Activated naive CD4-positive, alpha-beta T cell treated with anti-CD3 and anti-CD28 coated beads for 36 hours (primary cell): Measurements from ENCODE around the gene TAF8. TPM values are rescaled to one million over a fixed set of nuclear protein-coding genes. Genes with fewer than 3 reads are reported as not detected.
A peak's percentile ranks its signal among the peaks of the same experiment; 100 is the strongest.

Source experiments
- CTCF ChIA-PET: fragments of 350-600 bp; sonication (Branson Sonifier 250); formaldehyde crosslinking; loops from one replicate; lab custom pipeline; 2021; ENCODE audit warnings: antibody characterized with exemption; lab: Charles Lee
- DNase-seq: peaks from one replicate; pipeline ENCODE4 v3.0.0-alpha.2; 2020
- H3K27ac Mint-ChIP-seq: one replicate; pipeline ENCODE4 v1.8.0; 2021; ENCODE audit warnings: mild to moderate bottlenecking, mixed read lengths
- H3K27me3 Mint-ChIP-seq: one replicate; pipeline ENCODE4 v1.8.0; 2021; ENCODE audit warnings: low read depth, mixed read lengths
- H3K36me3 Mint-ChIP-seq: one replicate; pipeline ENCODE4 v1.8.0; 2021; ENCODE audit warnings: low read depth, mixed read lengths
- H3K4me1 Mint-ChIP-seq: one replicate; pipeline ENCODE4 v1.8.0; 2021; ENCODE audit warnings: low read depth, mixed read lengths
- H3K4me3 Mint-ChIP-seq: one replicate; pipeline ENCODE4 v1.8.0; 2021; ENCODE audit warnings: mild to moderate bottlenecking, moderate library complexity, mixed read lengths
- H3K9me3 Mint-ChIP-seq: one replicate; pipeline ENCODE4 v1.8.0; 2021; ENCODE audit warnings: mixed read lengths
- intact Hi-C: fragments of 100-400 bp; cut with micrococcal nuclease; formaldehyde crosslinking; loops from one replicate; pipeline ENCODE4 v1.15.1; 2023
- total RNA-seq, 2 experiments: library from RNA; stranded (reverse); gene quantifications; one replicate each; pipeline ENCODE4 v1.2.3, GENCODE V29; 2021

Gene TAF8
- total RNA-seq, 2 experiments from 2014 or later = 67.3 to 68.5 TPM

- H3K27me3 Mint-ChIP-seq = no peaks in the 10 kb centered on the region
- H3K4me3 Mint-ChIP-seq = no peak overlapping the region
- no peaks in the 10 kb centered on the region for H3K9me3 Mint-ChIP-seq
- H3K36me3 Mint-ChIP-seq = peaks cover 11% of the 10 kb centered on the region
- intact Hi-C loops = no loop called here
- no peak overlapping the region for H3K27ac Mint-ChIP-seq
- H3K4me1 Mint-ChIP-seq = peaks cover under 1% of the 10 kb centered on the region
- DNase-seq = no peak
- CTCF ChIA-PET = interaction anchor here (0.9 to 2.2 kb wide), 3 partner anchors 11 to 36 kb away, joined by 3 to 9 read pairs (median 4); no protein-coding TSS in a partner anchor
Measured at GRCh38 chr6:42068173-42068572, 17.8 kb downstream of the TAF8 start.

DNA sequence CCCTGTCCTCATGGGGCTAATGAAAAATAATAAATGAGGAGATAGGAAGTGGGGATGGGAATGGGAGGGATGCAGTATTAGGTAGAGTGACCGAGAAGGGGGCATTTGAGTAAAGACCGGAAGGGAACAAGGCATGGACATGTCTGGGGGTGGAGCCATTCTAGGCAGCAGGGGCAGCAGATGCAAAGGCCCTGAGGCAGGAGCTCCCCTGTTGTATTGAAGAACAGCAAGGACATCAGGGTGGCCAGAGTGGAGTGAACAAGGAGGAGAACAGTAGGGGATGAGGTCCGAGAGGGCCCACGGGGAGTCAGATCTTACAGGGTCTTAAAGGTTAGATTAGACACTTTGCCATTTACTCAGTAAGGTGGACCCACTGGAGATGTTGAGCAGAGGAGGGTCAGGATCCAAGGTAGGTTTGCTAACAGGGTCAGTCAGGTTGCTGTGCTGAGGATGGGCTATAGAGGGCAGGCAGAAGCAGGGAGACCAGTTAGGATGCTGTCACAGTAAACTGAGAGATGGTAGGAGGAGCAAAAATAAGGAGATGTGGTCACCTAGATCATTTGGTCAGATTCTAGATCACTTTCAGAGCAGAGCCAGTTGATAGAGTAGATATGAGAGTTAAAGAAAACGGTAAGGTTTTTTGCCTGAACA is 18.7 kb downstream of the TAF8 start:
- no peak for DNase-seq
- CTCF ChIA-PET = interaction anchor here (0.6 to 1.2 kb wide), 3 partner anchors 16 to 479 kb away, joined by 3 read pairs; no protein-coding TSS in a partner anchor
- intact Hi-C loops = no loop called here
- Mint-ChIP-seq H3K27me3 (no peaks in the 10 kb centered on the region), H3K4me1 (peaks cover 3% of the 10 kb centered on the region), H3K4me3 (no peak overlapping the region), H3K9me3 (no peaks in the 10 kb centered on the region), H3K27ac (no peak overlapping the region), H3K36me3 (peaks cover 11% of the 10 kb centered on the region)

GRCh38 chr6:42071881-42072583 is 21.7 kb downstream of the TAF8 start:
- no peaks in the 10 kb centered on the region for H3K9me3 Mint-ChIP-seq
- H3K4me3 Mint-ChIP-seq = no peak overlapping the region
- CTCF ChIA-PET = interaction anchor here (0.6 kb wide), 1 partner anchor 130 kb away, joined by 3 read pairs; no protein-coding TSS in a partner anchor
- peaks cover 18% of the 10 kb centered on the region for H3K36me3 Mint-ChIP-seq
- no peaks in the 10 kb centered on the region for H3K27me3 Mint-ChIP-seq
- intact Hi-C loops = no loop called here
- no peak overlapping the region for H3K27ac Mint-ChIP-seq
- H3K4me1 Mint-ChIP-seq = peaks cover 3% of the 10 kb centered on the region
- no peak for DNase-seq

- intact Hi-C loops = no loop called here
- H3K4me1 Mint-ChIP-seq = peaks cover 3% of the 10 kb centered on the region
- no peaks in the 10 kb centered on the region for H3K27me3 Mint-ChIP-seq
- H3K27ac Mint-ChIP-seq = no peak overlapping the region
- H3K9me3 Mint-ChIP-seq = no peaks in the 10 kb centered on the region
- no peak overlapping the region for H3K4me3 Mint-ChIP-seq
- CTCF ChIA-PET = interaction anchor here (1.0 to 3.0 kb wide), 3 partner anchors 31 to 95 kb away, joined by 3 to 15 read pairs (median 3); no protein-coding TSS in a partner anchor
- DNase-seq = no peak
- peaks cover 23% of the 10 kb centered on the region for H3K36me3 Mint-ChIP-seq
Measured at GRCh38 chr6:42073287-42073686, 23.0 kb downstream of the TAF8 start.

DNA sequence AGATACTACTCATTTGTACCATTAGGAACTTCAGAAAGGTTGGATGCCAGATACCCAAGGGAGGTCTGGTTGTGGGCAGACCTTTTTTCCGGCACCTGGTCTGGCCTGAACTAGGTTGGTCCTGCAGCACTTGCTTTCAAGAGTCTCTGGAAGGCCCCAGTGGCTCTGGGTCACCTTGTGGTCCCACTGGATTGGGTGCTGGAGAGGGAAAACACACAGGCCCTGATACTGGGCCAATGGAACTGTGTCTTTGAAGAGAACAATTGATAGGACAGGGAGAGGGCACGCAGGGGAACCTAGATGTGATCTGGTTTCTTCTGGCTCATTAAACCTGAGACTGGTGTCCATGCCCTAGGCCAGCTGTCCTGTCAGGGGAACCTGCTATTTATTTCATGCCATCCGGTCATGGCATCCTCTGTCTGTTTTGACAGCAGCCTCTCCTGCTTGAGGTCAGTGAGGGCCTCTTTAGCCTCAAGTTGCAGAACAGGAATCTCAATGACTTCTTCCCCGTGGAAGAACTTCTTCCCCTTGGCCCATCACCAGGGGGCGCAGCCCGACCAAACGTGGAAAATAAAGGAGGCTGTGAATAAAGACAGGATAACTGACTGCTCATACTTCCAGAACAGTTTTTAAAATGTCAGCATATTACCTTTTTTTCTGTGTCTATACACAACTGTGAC is 25.0 kb downstream of the TAF8 start:
- Mint-ChIP-seq H3K27ac (no peak overlapping the region), H3K27me3 (no peaks in the 10 kb centered on the region), H3K9me3 (no peaks in the 10 kb centered on the region), H3K4me3 (no peak overlapping the region), H3K36me3 (peaks cover 23% of the 10 kb centered on the region), H3K4me1 (peaks cover 3% of the 10 kb centered on the region)
- intact Hi-C loops = loop anchor here (1.0 kb wide), 2 partner anchors 29 to 91 kb away; no protein-coding TSS in a partner anchor
- peak; percentile 78 for DNase-seq
- CTCF ChIA-PET = interaction anchor here (0.7 to 3.0 kb wide), 2 partner anchors 29 to 53 kb away, joined by 4 to 15 read pairs; no protein-coding TSS in a partner anchor

DNA sequence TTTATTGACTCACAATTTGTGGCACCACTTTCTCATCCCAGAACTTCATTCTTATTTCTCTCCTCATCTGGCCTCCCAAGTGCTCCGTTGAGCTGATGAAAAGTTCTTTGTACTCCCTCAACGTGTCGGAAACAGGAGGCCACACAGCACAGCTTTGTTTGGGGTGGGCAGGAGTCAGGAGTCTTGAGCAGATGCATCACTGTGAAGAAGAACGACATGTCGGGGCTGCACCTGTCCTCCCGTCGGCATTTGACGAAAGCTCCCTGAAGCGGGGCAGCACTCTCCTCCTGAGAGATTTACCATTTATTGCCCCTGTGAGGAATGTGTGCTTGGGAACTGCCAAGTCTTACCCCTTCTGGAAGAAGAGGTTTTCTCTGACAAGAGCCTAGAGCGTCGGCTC is 28.1 kb downstream of the TAF8 start:
- Mint-ChIP-seq H3K9me3 (no peaks in the 10 kb centered on the region), H3K36me3 (peaks cover 21% of the 10 kb centered on the region), H3K4me3 (no peak overlapping the region), H3K27me3 (no peaks in the 10 kb centered on the region), H3K4me1 (peaks cover under 1% of the 10 kb centered on the region), H3K27ac (no peak overlapping the region)
- intact Hi-C loops = no loop called here
- CTCF ChIA-PET = interaction anchor here (0.9 to 2.0 kb wide), 3 partner anchors 26 to 88 kb away, joined by 3 to 11 read pairs (median 3); no protein-coding TSS in a partner anchor
- DNase-seq = no peak

DNA sequence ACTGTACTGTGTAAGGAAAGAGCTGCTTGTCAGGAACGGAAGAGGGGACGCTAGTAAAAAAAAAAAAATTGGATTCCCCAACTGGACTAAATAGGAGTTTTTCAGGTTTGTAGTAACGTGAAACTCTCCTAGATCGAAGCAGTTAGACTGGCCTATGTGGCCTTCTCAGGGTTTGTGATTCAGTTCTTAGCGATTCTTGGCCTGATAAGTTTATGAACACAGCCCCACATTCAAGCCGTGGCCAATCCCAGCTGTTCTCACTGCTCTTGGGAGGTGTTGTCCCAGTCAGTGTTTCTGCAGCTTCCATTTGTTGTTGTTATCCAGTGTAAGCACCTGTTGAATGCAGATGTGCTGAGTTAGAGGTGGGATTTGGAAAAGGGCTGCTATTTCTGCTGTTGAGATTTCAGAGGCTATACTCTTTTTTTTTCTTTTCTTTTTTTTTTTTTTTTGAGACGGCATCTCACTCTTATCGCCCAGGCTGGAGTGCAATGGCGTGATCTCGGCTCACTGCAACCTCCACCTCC is 29.7 kb downstream of the TAF8 start:
- H3K4me1 Mint-ChIP-seq = no peaks in the 10 kb centered on the region
- no peak for DNase-seq
- peaks cover 14% of the 10 kb centered on the region for H3K36me3 Mint-ChIP-seq
- intact Hi-C loops = no loop called here
- CTCF ChIA-PET = interaction anchor here (1.1 to 1.3 kb wide), 2 partner anchors 12 to 25 kb away, joined by 3 to 4 read pairs; no protein-coding TSS in a partner anchor
- no peaks in the 10 kb centered on the region for H3K9me3 Mint-ChIP-seq
- H3K4me3 Mint-ChIP-seq = no peak overlapping the region
- H3K27ac Mint-ChIP-seq = no peak overlapping the region
- H3K27me3 Mint-ChIP-seq = no peaks in the 10 kb centered on the region

DNA sequence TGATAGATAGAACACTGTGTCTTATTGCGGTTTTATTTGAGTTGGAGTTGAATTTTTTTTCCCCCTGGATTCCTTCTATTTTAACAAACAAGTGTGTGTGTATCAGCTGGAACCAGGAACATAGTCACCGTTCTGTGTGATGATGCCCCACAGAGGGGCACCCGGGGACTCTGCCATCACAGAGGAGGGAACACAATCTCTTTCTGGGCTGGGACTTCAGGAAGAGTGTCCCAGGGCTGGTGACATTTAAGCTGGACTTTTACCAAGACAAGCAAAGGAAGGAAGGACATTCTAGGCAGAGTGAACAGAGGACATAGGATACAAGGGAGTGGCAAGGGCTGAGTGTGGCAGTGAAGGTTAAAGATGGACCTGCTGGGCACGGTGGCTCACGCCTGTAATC is 33.2 kb downstream of the TAF8 start:
- no peaks in the 10 kb centered on the region for H3K27me3 Mint-ChIP-seq
- intact Hi-C loops = no loop called here
- no peak overlapping the region for H3K27ac Mint-ChIP-seq
- CTCF ChIA-PET = interaction anchor here (3.7 kb wide), 1 partner anchor 20 kb away, joined by 16 read pairs; no protein-coding TSS in a partner anchor
- H3K36me3 Mint-ChIP-seq = peaks cover 2% of the 10 kb centered on the region
- no peak overlapping the region for H3K4me3 Mint-ChIP-seq
- no peaks in the 10 kb centered on the region for H3K4me1 Mint-ChIP-seq
- DNase-seq = no peak
- H3K9me3 Mint-ChIP-seq = no peaks in the 10 kb centered on the region

GRCh38 chr6:42084889-42085288 is 34.6 kb downstream of the TAF8 start:
- intact Hi-C loops = no loop called here
- Mint-ChIP-seq H3K4me3 (no peak overlapping the region), H3K36me3 (peaks cover 2% of the 10 kb centered on the region), H3K27ac (no peak overlapping the region), H3K4me1 (no peaks in the 10 kb centered on the region), H3K9me3 (no peaks in the 10 kb centered on the region), H3K27me3 (no peaks in the 10 kb centered on the region)
- DNase-seq = no peak
- CTCF ChIA-PET = interaction anchor here (3.7 kb wide), 1 partner anchor 19 kb away, joined by 16 read pairs; no protein-coding TSS in a partner anchor

- CTCF ChIA-PET = interaction anchor here (0.6 to 2.3 kb wide), 5 partner anchors 18 to 461 kb away, joined by 3 to 9 read pairs (median 3); no protein-coding TSS in a partner anchor
- no peak for DNase-seq
- intact Hi-C loops = no loop called here
- H3K27ac Mint-ChIP-seq = no peak overlapping the region
- no peaks in the 10 kb centered on the region for H3K27me3 Mint-ChIP-seq
- H3K36me3 Mint-ChIP-seq = no peaks in the 10 kb centered on the region
- H3K4me3 Mint-ChIP-seq = no peak overlapping the region
- H3K4me1 Mint-ChIP-seq = no peaks in the 10 kb centered on the region
- H3K9me3 Mint-ChIP-seq = no peaks in the 10 kb centered on the region
Measured at GRCh38 chr6:42086046-42087035, 36.0 kb downstream of the TAF8 start.

- H3K36me3 Mint-ChIP-seq = no peaks in the 10 kb centered on the region
- no peaks in the 10 kb centered on the region for H3K27me3 Mint-ChIP-seq
- CTCF ChIA-PET = interaction anchor here (1.4 to 2.3 kb wide), 3 partner anchors 11 to 21 kb away, joined by 3 to 9 read pairs (median 4); no protein-coding TSS in a partner anchor
- H3K4me1 Mint-ChIP-seq = no peaks in the 10 kb centered on the region
- intact Hi-C loops = no loop called here
- no peak overlapping the region for H3K4me3 Mint-ChIP-seq
- no peak overlapping the region for H3K27ac Mint-ChIP-seq
- H3K9me3 Mint-ChIP-seq = no peaks in the 10 kb centered on the region
- DNase-seq = no peak
Measured at GRCh38 chr6:42088101-42088591, 37.8 kb downstream of the TAF8 start.
